GM06990 (cell line): ENCODE measurements around the gene NFATC2.

ENCODE experiments used
- DNase-seq: peaks from one replicate; pipeline ENCODE4 v3.0.0-alpha.2; 2011; ENCODE audit not compliant: insufficient read length; ENCODE audit errors: extremely low read depth
- H3K27me3 ChIP-seq: replicated peaks from 2 replicates; pipeline ENCODE4 v1.6.0; 2011; ENCODE audit warnings: low read length; ENCODE audit not compliant: control insufficient read depth, insufficient read depth
- H3K36me3 ChIP-seq: 2 replicates; pipeline ENCODE4 v1.5.1; 2011; ENCODE audit warnings: low read length; ENCODE audit not compliant: control insufficient read depth, insufficient read depth
- H3K4me3 ChIP-seq: replicated peaks from 2 replicates; pipeline ENCODE4 v1.5.1; 2011; ENCODE audit warnings: low read depth, mild to moderate bottlenecking, control low read depth, low read length
- CTCF ChIP-seq: IDR thresholded peaks from 2 replicates; pipeline ENCODE4 v1.5.1; 2011; ENCODE audit warnings: low read length, control low read depth, mild to moderate bottlenecking, inconsistent platforms; ENCODE audit not compliant: insufficient read depth, poor library complexity, severe bottlenecking

Gene NFATC2

GRCh38 chr20:51579137-51579536 lies 36.6 kb upstream of the NFATC2 start:
- TF ChIP-seq CTCF: no peak
- H3K4me3 ChIP-seq: no peak overlapping the region

GRCh38 chr20:51578145-51578459 lies 35.6 kb upstream of the NFATC2 start:
- DNase-seq: no peak
- H3K4me3 ChIP-seq: no peak overlapping the region
- no peaks in the 10 kb centered on the region; the same call in 1 of the 2 replicates for H3K27me3 ChIP-seq
- H3K36me3 ChIP-seq: no peaks in the 10 kb centered on the region
- TF ChIP-seq CTCF: no peak

More at GRCh38 chr20:51579137-51579536, 36.6 kb upstream of the NFATC2 start:
- H3K27me3 ChIP-seq: no peaks in the 10 kb centered on the region; the same call in 1 of the 2 replicates
- no peak for DNase-seq
- no peaks in the 10 kb centered on the region for H3K36me3 ChIP-seq

- Histone ChIP-seq H3K27me3 (no peaks in the 10 kb centered on the region; the same call in 1 of the 2 replicates), H3K4me3 (no peak overlapping the region), H3K36me3 (no peaks in the 10 kb centered on the region)
- no peak for DNase-seq
- TF ChIP-seq CTCF: peak; percentile 7
Measured at GRCh38 chr20:51577432-51578144, 35.1 kb upstream of the NFATC2 start.

GRCh38 chr20:51575486-51575885 lies 33.0 kb upstream of the NFATC2 start:
- H3K36me3 ChIP-seq: no peaks in the 10 kb centered on the region
- TF ChIP-seq CTCF: no peak
- H3K27me3 ChIP-seq: no peaks in the 10 kb centered on the region; the same call in 1 of the 2 replicates
- no peak overlapping the region for H3K4me3 ChIP-seq
- no peak for DNase-seq

- no peaks in the 10 kb centered on the region for H3K36me3 ChIP-seq
- H3K4me3 ChIP-seq: no peak overlapping the region
- H3K27me3 ChIP-seq: no peaks in the 10 kb centered on the region
- DNase-seq: no peak
- TF ChIP-seq CTCF: no peak
Measured at GRCh38 chr20:51574248-51575033, 31.9 kb upstream of the NFATC2 start.
